ENCODE data around the gene ETFBKMT. TPM values are rescaled to one million over a fixed set of nuclear protein-coding genes. Genes with fewer than 3 reads are reported as not detected.
"Not testable (repeated sequence)": the region's sequence is repeated elsewhere in the genome, so short reads cannot be mapped to it uniquely, and the experiment has no call there.

Gene ETFBKMT
- total RNA-seq, 1 donor from 2014 or later = 3.8 TPM

DNA sequence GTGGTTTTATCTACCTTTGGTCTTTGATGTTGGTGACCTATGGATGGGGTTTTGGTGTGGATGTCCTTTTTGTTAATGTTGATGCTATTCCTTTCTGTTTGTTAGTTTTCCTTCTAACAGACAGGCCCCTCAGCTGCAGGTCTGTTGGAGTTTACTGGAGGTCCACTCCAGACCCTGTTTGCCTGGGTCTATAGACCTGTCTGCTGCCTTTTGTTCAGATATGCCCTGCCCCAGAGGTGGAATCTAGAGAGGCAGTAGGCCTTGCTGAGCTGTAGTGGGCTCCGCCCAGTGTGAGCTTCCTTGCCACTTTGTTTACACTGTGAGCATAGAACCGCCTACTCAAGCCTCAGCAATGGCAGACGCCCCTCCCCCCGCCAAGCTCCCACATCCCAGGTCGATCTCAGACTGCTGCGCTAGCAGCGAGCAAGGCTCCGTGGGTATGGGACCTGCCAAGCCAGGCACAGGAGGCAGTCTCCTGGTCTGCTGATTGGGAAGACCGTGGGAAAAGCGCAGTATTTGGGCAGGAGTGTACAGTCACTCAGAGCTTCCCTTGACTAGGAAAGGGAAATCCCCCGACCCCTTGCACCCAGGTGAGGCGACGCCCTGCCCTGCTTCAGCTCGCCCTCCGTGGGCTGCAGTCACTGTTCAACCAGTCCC lies 59.2 kb downstream of the ETFBKMT start:
- not testable (repeated sequence) for DNase-seq

- DNase-seq = no peak
Measured at GRCh38 chr12:31722580-31722979, 63.1 kb downstream of the ETFBKMT start.

Other genes starting within 250 kb of the ETFBKMT start
- gene DENND5B, start 68.6 kb upstream of the ETFBKMT start, total RNA-seq = 42.0 TPM
- gene AMN1, start 69.3 kb downstream of the ETFBKMT start, total RNA-seq = 21.7 TPM